Activated T-helper 17 cell treated with anti-CD3 and anti-CD28 coated beads, Interleukin-2, amount 50 U/mL, for 72 hours (primary cell): Measurements from ENCODE around the gene SQOR. TPM values are rescaled to one million over a fixed set of nuclear protein-coding genes. Genes with fewer than 3 reads are reported as not detected.
"Not testable (repeated sequence)": the region's sequence is repeated elsewhere in the genome, so short reads cannot be mapped to it uniquely, and the experiment has no call there.

Source experiments
- ATAC-seq: fragments of 150-1000 bp; cut with Tn5 transposase; replicated peaks from 2 replicates; pipeline ENCODE4 v1.10.0; 2021; ENCODE audit warnings: mild to moderate bottlenecking, moderate library complexity
- H3K27ac Mint-ChIP-seq: one replicate; pipeline ENCODE4 v1.8.0; 2022; ENCODE audit warnings: mixed read lengths
- H3K27me3 Mint-ChIP-seq: one replicate; pipeline ENCODE4 v1.8.0; 2022; ENCODE audit warnings: mixed read lengths
- H3K36me3 Mint-ChIP-seq: one replicate; pipeline ENCODE4 v1.8.0; 2022; ENCODE audit warnings: low read depth, mild to moderate bottlenecking, mixed read lengths
- H3K4me1 Mint-ChIP-seq: one replicate; pipeline ENCODE4 v1.8.0; 2022; ENCODE audit warnings: mixed read lengths
- H3K4me3 Mint-ChIP-seq: one replicate; pipeline ENCODE4 v1.8.0; 2022; ENCODE audit warnings: mild to moderate bottlenecking, mixed read lengths
- H3K9me3 Mint-ChIP-seq: one replicate; pipeline ENCODE4 v1.8.0; 2022; ENCODE audit warnings: mixed read lengths
- total RNA-seq, 2 donors: library from RNA; stranded (reverse); gene quantifications; one replicate each; pipeline ENCODE4 v1.2.3, GENCODE V29; 2022

SQOR gene
- total RNA-seq, 2 donors from 2014 or later: 129 to 275 TPM

DNA sequence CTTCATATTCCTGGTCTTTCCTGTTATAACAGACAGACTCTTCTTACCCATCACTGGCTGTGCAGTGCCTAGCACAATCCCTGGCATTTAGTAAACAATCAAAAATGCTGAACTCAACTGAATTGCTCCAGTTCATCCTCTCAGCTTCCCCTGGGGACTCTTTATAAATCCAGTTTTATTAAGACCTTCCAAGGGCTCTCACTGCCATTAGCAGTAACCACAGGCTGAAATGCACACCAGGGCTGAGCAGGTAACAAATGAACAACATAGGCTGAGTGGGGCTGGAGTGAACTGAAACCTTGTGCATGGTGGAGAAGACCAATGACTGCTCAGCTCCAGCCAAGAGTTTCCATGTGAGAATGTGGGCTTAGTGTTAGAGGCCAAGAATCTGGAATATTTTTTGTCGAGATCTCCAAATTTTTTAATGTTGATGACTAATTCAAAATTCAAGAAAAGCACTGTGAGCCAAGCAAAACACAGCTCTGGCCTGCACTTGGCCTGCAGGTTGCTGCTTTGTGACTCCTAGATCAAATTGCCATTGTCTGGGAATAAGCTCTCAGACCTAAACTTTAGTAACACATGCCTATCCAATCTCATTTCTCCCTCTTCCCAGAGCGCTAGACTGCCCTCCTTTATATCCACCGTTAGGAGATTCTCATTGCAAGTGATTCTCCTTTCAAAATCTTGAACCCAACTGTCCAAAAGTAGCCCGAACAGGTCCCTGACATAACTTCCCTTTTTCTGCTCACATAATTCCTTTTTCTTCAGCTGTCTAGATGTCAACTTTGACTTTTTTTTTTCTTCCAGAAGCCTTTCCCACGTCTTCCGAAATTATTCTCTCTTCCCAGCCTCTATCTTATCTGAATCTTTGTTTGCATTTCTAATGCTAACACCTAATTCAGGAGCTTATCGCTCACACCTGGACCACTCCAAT is 7.4 kb downstream of the SQOR start:
- H3K27me3 Mint-ChIP-seq: no peaks in the 10 kb centered on the region
- H3K36me3 Mint-ChIP-seq: peaks cover 96% of the 10 kb centered on the region
- H3K27ac Mint-ChIP-seq: peak overlapping the region; percentile 95
- H3K4me1 Mint-ChIP-seq: peaks cover 80% of the 10 kb centered on the region
- no peak for ATAC-seq
- peak overlapping the region; percentile 97 for H3K4me3 Mint-ChIP-seq
- peaks cover 7% of the 10 kb centered on the region for H3K9me3 Mint-ChIP-seq

DNA sequence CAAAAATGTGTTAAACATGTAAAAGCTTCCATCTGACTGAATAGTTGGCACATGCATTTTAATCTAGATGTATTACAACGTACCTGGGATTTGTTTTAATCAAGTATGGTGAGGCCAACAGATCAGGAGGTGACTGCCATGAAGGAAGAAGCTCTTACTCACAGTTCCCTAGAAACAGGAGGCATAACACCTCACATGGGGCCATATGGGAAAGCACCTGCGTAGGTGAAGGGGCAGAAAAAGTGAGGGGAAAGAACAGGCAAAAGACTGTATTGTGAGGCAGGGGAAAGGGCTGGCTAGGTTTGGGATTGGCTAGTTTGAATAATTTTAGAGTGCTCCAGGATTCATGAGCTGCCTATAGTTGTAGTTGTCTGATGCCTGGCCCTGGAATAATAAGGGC is 9.6 kb downstream of the SQOR start:
- H3K27ac Mint-ChIP-seq: peak overlapping the region; percentile 95
- peak; percentile 48 for ATAC-seq

DNA sequence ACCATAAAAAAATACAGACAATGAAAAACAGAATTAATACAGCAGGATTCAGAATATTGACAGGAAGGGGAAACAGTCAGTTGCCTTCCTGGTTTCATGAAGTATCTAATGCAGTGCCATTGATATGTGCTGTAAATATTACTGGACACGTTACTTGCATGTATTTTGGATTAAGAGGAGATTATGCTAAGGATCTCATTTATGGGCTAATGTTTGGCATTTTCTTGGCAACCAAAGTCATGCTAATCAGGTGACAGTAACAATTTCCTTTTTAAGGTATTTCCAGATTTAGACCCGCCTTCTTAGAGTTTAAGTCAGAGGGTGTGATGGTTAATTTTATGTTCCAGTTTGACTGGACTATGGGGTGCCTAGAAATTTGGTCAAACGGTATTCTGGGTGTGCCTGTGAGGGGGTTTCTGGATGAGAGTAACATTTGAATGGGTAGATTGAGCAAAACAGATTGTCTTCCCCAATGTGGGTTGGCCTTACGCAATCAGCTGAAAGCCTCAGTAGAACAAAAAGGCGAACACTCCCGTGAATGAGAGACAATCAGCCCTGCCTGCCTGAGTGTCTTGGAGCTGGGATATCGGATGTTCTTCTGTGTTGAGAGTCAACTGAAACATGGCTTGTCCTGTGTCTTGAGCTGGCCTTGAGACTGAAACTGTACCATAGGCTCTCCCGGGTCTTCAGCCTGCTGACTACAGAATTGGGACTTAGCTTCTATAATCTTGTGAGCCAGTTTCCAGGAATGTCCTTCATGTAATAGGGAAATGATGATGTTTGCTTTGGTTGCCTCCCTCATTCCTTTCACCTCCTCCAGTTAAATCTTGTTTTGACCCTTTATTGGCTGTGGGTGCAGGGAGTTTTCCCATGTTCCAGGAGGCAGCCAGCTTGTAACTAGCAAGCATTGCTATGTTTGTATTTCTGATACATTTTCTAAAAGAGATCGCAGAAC is 10.5 kb downstream of the SQOR start:
- peak overlapping the region; percentile 95 for H3K27ac Mint-ChIP-seq
- ATAC-seq: peak; percentile 59
- peaks cover 87% of the 10 kb centered on the region for H3K36me3 Mint-ChIP-seq
- peak overlapping the region; percentile 97 for H3K4me3 Mint-ChIP-seq
- no peaks in the 10 kb centered on the region for H3K27me3 Mint-ChIP-seq
- peaks cover 72% of the 10 kb centered on the region for H3K4me1 Mint-ChIP-seq
- peaks cover 3% of the 10 kb centered on the region for H3K9me3 Mint-ChIP-seq

More for the DNA sequence above, 9.6 kb downstream of the SQOR start:
- H3K36me3 Mint-ChIP-seq: peaks cover 87% of the 10 kb centered on the region
- H3K27me3 Mint-ChIP-seq: no peaks in the 10 kb centered on the region
- H3K4me3 Mint-ChIP-seq: peak overlapping the region; percentile 97
- H3K4me1 Mint-ChIP-seq: peaks cover 72% of the 10 kb centered on the region
- H3K9me3 Mint-ChIP-seq: peaks cover 6% of the 10 kb centered on the region

DNA sequence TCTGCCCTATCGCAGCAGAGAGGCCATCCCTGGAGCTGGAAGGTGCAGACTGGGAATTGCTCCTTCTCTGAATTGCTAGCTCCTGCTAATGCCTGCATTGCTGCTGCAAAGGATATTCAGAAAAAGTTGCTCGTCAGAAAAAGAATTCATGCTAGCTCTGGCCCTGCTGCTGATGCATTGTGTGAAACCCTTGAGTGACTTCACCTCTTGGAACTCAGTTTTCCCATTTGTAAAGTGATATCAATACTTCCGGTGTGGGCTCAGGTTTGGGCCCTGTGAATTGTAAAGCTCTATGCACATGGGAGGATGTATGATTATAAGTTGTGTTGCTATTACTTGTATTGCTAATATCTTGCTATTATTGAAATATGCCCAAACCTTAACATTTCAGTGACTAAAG is 11.4 kb downstream of the SQOR start:
- Mint-ChIP-seq H3K27ac (peak overlapping the region; percentile 95), H3K9me3 (peaks cover 4% of the 10 kb centered on the region), H3K4me1 (peaks cover 67% of the 10 kb centered on the region), H3K4me3 (peak overlapping the region; percentile 97), H3K27me3 (no peaks in the 10 kb centered on the region), H3K36me3 (peaks cover 83% of the 10 kb centered on the region)
- ATAC-seq: peak; percentile 31

DNA sequence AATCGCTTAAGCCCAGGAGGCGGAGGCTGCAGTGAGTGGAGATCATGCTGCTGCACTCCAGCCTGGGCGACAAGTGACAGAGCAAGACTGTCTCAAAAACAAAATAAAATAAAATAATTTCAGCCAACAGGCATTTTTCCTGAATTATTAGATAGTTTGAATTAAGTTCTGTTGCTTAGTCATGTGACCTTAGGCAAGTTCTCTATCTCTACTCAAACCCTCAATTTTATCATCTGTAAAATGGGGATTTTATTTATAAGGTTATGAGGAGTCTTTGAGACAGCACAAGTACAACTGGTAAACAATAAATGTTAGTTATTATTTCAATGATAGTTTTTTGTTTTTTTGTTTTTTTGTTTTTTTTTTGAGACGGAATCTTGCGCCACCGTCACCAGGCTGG is 13.0 kb downstream of the SQOR start:
- no peak overlapping the region for H3K27ac Mint-ChIP-seq
- ATAC-seq: no peak
- peaks cover 80% of the 10 kb centered on the region for H3K36me3 Mint-ChIP-seq
- no peak overlapping the region for H3K4me3 Mint-ChIP-seq
- peaks cover 58% of the 10 kb centered on the region for H3K4me1 Mint-ChIP-seq
- peaks cover 4% of the 10 kb centered on the region for H3K9me3 Mint-ChIP-seq
- H3K27me3 Mint-ChIP-seq: no peaks in the 10 kb centered on the region

DNA sequence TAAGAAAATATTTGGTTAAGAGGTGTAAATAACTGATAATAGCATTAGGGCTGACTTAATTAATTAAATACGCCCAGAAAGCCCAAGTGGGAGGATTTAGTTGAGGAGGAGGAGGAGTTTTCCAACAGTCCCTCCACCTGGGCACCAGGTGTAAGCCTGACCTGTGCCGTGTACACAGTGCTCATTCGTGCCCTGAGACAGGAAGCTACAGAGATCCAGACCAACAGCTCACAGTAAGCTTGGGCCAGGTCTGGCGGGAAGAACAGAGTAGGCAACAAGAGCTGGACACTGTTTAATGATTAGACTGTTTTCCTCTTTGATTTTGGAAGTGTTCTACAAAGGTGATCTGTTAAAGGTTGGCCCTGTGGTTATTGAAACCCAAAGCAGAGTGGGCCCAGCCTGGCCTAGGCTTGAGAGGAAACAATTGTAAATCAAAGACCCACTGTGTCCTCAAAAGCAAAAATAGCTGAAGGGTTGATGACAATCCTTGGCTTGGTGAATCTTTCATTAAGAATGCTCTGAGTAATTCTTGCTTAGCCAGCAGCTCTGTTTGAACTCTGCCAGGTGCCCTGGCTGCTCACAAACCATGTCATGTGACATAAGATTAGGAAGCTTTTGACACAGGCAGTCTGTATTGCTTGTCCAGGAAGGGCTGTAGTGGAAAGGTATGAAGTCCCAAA is 13.8 kb downstream of the SQOR start:
- H3K27ac Mint-ChIP-seq: peak overlapping the region; percentile 84
- H3K9me3 Mint-ChIP-seq: peaks cover 4% of the 10 kb centered on the region
- peaks cover 80% of the 10 kb centered on the region for H3K36me3 Mint-ChIP-seq
- H3K4me3 Mint-ChIP-seq: peak overlapping the region; percentile 73
- peaks cover 63% of the 10 kb centered on the region for H3K4me1 Mint-ChIP-seq
- peak; percentile 14 for ATAC-seq
- H3K27me3 Mint-ChIP-seq: no peaks in the 10 kb centered on the region

DNA sequence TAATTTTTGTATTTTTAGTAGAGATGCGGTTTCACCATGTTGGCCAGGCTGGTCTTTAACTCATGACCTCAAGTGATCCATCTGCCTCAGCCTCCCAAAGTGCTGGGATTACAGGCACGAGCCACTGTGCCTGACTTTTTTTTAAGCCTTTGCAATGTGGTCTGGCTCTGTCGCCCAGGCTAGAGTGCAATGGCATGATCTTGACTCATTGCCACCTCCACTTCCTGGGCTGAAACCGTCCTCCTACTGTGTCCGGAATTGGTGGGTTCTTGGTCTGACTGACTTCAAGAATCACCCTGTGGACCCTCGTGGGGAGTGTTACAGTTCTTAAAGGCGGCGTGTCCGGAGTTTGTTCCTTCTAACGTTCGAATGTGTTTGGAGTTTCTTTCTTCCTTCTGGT is 15.2 kb downstream of the SQOR start:
- peak; percentile 67 for ATAC-seq
- H3K9me3 Mint-ChIP-seq, H3K27me3 Mint-ChIP-seq: not testable (repeated sequence)
- Mint-ChIP-seq H3K36me3 (peaks cover 80% of the 10 kb centered on the region), H3K27ac (peak overlapping the region; percentile 84), H3K4me3 (peak overlapping the region; percentile 73), H3K4me1 (peaks cover 68% of the 10 kb centered on the region)

DNA sequence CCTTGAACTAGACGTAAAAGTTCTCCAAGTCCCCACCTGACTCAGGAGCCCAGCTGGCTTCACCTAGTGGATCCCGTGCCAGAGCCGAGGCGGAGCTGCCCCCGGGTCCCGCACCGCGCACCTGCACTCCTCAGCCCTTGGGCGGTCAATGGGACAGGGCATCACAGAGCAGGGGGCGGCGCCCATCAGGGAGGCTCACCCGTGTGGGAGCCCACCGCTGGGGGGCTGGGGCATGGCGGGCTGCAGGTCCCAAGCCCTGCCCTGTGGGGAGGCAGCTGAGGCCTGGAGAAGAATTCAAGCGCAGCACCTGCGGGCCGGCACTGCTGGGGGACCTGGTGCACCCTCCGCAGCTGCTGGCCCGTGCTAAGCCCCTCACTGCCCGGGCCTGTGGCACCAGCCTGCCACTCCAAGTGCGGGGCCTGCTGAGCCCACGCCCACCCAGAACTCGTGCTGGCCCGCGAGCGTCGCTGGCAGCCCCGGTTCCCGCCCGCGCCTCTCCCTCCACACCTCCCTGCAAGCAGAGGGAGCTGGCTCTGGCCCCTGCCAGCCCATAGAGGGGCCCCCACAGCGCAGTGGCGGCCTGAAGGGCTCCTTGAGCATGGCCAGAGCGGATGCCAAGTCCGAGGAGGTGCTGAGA is 16.2 kb downstream of the SQOR start:
- Mint-ChIP-seq H3K27ac (no peak overlapping the region), H3K4me3 (peak overlapping the region; percentile 73), H3K36me3 (peaks cover 70% of the 10 kb centered on the region), H3K9me3 (peaks cover 4% of the 10 kb centered on the region), H3K27me3 (no peaks in the 10 kb centered on the region), H3K4me1 (peaks cover 60% of the 10 kb centered on the region)
- ATAC-seq: no peak

DNA sequence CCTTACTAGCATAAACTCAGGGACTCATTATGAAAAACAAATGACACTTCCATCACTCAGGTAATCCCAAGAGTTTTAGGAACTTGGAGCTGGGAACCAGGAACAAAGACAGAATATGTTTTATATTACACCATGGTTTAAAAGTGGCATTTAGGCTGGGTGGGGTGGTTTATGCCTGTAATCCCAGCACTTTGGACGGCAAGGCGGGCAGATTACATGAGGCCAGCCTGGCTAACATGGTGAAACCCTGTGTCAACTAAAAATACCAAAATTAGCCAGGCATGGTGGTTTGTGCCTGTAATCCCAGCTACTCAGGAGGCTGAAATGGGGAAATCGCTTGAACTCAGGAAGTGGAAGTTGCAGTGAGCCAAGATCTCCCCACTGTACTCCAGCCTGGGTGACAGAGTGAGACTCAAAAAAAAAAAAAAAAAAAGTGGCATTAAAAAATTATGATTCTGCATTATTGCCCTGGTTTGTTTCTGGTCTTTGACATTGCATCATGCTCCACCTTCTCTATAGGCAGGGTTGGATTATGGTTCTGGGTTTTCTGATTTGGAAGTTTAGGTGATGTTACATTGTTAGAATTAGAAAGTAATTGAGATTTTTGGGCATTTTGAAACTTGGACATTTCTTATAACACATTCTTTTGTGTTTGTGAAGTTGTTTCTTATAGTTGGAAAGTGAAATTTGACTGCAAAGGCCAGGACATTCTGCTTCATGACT is 19.0 kb downstream of the SQOR start:
- H3K27me3 Mint-ChIP-seq: no peaks in the 10 kb centered on the region
- H3K9me3 Mint-ChIP-seq: peaks cover 4% of the 10 kb centered on the region
- peak overlapping the region; percentile 52 for H3K4me3 Mint-ChIP-seq
- H3K36me3 Mint-ChIP-seq: peaks cover 73% of the 10 kb centered on the region
- no peak for ATAC-seq
- H3K4me1 Mint-ChIP-seq: peaks cover 54% of the 10 kb centered on the region
- peak overlapping the region; percentile 68 for H3K27ac Mint-ChIP-seq

DNA sequence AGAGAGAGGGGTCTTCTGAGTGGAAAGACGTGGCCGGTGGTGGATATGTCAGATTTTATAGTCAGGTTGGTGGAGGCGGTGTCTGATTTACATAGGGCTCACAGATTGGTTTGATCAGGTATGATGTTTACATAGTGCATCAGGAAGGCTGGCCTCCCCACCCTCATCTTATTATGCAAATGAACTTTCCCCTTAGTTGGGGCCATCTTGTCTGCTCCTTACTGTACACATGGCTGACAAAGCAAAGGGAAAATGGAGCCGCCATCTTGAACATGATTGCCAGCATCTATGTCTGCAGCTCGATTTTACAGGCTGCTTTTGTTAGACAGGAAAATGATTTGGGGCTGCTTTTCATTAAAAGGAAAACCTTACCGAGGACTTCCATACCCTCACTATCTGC is 19.9 kb downstream of the SQOR start:
- Mint-ChIP-seq H3K27me3 (no peaks in the 10 kb centered on the region), H3K27ac (no peak overlapping the region), H3K4me1 (peaks cover 56% of the 10 kb centered on the region), H3K4me3 (no peak overlapping the region), H3K36me3 (peaks cover 74% of the 10 kb centered on the region), H3K9me3 (peaks cover 4% of the 10 kb centered on the region)
- no peak for ATAC-seq

DNA sequence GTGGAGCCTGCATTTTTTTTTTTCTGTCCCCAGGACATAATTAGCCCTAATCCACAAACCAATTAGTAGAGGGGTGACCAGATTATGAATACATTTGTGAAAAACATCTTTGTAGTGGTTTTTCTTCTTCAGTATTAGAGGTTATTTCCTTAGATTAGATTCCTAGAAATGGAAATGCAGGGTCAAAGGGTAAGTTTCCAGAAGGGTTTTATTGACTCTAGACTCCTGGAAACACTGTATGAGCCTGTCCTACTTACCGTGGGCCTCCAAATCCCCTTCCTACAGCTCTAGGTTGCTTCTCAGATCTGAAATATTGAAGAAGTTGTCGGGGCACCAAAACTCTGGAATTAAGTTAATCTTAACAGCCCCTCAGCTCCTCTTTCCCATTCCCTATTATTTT is 22.4 kb downstream of the SQOR start:
- Mint-ChIP-seq H3K36me3 (peaks cover 80% of the 10 kb centered on the region), H3K4me3 (no peak overlapping the region), H3K27ac (peak overlapping the region; percentile 51), H3K4me1 (peaks cover 46% of the 10 kb centered on the region), H3K9me3 (no peaks in the 10 kb centered on the region), H3K27me3 (no peaks in the 10 kb centered on the region)
- ATAC-seq: no peak

DNA sequence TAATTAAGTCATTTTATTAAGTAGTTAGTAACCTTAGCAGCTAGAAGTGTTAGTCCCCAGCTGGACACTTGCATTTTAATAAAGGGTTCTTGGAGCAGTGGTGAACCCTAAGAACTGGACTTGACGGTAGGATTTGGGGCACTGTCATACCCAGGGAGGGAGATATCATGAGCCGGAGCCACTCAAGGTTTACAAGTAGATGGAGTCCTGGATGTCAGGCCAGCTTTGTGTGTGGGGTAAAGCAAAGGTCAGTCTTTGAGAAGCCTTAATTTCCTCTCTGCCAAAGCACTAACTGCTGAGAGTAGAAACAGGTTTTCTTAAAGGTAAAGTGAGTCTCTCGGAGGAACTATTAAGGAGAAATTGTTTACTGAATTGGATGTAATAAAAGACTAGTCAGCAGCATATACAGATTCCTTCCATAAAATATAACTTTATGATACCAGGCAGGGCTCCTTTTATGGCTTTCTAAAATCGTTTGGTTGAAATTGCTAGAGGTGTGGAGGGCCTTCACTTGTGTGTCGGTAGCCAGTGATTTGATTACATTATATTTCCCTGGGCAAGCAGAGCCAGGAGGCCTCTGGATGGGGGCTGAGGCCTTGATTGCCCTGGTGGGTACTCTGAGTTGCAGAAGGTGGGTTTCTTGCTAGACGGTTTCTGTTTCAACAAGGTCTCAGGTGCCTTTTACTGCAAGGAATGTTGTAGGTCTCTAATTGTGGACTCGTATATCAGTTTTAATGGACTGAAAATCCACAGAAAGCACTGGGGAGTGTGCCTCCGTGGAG is 23.1 kb downstream of the SQOR start:
- H3K36me3 Mint-ChIP-seq: peaks cover 81% of the 10 kb centered on the region
- no peak overlapping the region for H3K4me3 Mint-ChIP-seq
- no peaks in the 10 kb centered on the region for H3K27me3 Mint-ChIP-seq
- no peak for ATAC-seq
- no peaks in the 10 kb centered on the region for H3K9me3 Mint-ChIP-seq
- H3K27ac Mint-ChIP-seq: peak overlapping the region; percentile 51
- H3K4me1 Mint-ChIP-seq: peaks cover 42% of the 10 kb centered on the region
